GM12874 (cell line): ENCODE data around the gene METTL17.

Experiments
- TF ChIP-seq, protein P1 (sequence below): IDR thresholded peaks from 2 replicates; pipeline ENCODE4 v1.5.1; 2011; ENCODE audit warnings: low read depth, mild to moderate bottlenecking, control low read depth, low read length, moderate library complexity; ENCODE audit not compliant: insufficient read depth

Gene METTL17

DNA sequence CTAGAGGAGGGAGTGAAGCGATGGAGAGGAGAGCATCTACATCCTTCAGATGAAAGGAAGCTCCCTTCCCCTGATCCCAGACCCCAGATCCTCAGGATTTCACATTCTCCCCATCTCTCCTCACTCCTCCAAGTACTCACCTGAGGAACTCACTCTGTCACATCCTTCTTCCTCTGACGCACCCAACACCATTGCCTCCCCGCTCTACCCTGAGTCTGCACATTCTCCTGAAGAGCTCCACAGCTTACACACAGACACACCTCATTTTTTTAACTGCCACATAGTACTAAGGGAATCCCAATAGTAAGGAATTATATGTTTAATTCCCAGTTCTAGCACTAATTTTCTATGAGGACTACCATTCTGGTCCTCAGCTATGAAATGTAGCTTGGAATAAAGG lies 16.3 kb upstream of the METTL17 start:
- TF ChIP-seq, protein P1, sequence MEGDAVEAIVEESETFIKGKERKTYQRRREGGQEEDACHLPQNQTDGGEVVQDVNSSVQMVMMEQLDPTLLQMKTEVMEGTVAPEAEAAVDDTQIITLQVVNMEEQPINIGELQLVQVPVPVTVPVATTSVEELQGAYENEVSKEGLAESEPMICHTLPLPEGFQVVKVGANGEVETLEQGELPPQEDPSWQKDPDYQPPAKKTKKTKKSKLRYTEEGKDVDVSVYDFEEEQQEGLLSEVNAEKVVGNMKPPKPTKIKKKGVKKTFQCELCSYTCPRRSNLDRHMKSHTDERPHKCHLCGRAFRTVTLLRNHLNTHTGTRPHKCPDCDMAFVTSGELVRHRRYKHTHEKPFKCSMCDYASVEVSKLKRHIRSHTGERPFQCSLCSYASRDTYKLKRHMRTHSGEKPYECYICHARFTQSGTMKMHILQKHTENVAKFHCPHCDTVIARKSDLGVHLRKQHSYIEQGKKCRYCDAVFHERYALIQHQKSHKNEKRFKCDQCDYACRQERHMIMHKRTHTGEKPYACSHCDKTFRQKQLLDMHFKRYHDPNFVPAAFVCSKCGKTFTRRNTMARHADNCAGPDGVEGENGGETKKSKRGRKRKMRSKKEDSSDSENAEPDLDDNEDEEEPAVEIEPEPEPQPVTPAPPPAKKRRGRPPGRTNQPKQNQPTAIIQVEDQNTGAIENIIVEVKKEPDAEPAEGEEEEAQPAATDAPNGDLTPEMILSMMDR = no peak

- TF ChIP-seq, protein P1 = no peak
Measured at GRCh38 chr14:20976291-20976690, 13.5 kb upstream of the METTL17 start.

GRCh38 chr14:20978687-20979086 lies 11.1 kb upstream of the METTL17 start:
- TF ChIP-seq, protein P1 = no peak

DNA sequence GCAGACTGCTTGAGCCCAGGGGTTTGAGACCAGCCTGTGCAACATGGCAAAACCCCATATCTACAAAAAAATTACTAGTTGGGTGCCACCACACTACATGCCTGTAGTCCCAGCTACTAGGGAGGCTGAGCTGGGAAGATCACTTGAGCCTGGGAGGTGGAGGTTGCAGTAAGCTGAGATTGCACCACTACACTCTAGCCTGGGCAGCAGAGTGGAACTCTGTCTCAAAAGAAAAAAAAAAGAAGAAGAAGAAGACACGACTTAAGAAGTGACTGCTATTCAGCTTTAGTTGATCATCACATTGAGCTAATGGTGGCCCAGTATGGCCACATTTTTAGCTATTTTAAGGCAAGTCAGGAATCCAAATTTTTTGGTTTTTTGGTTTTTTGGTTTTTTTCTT lies 8.9 kb upstream of the METTL17 start:
- TF ChIP-seq, protein P1 = no peak

DNA sequence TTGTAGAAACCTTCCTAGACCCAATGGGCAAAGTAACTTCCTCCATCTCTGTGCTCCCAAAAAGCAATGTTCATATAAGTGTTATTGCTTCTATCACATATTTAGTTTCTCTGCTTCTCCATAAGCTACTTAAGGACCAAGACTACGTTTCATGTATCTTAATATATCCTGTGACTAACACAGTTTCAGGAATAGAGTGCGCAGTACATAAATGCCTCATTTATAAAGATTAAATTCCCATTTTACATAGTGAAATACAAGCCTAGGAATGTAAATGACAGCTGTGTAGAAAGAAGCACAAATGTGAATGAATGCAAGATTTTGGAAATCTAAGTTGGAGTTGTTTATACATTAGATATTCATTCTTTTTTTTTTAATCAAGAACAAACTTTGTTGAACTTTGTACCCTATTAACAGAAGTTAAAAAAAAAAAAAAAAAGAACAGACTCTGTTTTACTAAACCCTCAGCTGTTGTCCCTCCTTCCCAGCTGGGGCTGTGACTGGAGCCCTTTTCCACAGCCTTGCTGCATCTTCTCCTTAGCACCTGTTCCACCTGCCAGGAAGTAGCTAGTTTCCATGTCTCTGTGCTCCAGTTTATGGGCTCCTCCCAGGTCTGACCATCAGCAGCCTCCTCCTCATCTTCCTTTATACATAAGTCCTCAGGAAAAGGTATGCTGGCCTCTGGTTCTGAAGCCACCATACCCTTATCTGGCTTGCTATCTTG lies 7.0 kb upstream of the METTL17 start:
- TF ChIP-seq, protein P1 = no peak

GRCh38 chr14:20986811-20987210 lies 3.0 kb upstream of the METTL17 start:
- TF ChIP-seq, protein P1 = no peak

GRCh38 chr14:20988717-20989470 lies 886 bp upstream of the METTL17 start:
- TF ChIP-seq, protein P1 = no peak
